Muscle layer of colon (tissue), 2 donors: Measurements from ENCODE around the gene SLC46A2.

ENCODE experiments used
- H3K27ac ChIP-seq: one replicate; pipeline ENCODE4 v1.7.0; 2013; ENCODE audit warnings: low read depth, mild to moderate bottlenecking, low read length, moderate library complexity
- H3K27me3 ChIP-seq, 2 donors: one replicate each; pipeline ENCODE4 v1.7.0; 2013; ENCODE audit warnings: low read length in 2 of 2, mild to moderate bottlenecking in 2 of 2; ENCODE audit not compliant: insufficient read depth in 2 of 2, control insufficient read depth in 1 of 2
- H3K36me3 ChIP-seq: one replicate; pipeline ENCODE4 v1.7.0; 2013; ENCODE audit warnings: mild to moderate bottlenecking, low read length; ENCODE audit not compliant: insufficient read depth
- H3K4me1 ChIP-seq: one replicate; pipeline ENCODE4 v1.7.0; 2013; ENCODE audit warnings: mild to moderate bottlenecking, low read length; ENCODE audit not compliant: insufficient read depth
- H3K4me3 ChIP-seq, 2 donors: one replicate each; pipeline ENCODE4 v1.7.0; 2013; ENCODE audit warnings: low read length in 2 of 2, low read depth in 1 of 2, mild to moderate bottlenecking in 1 of 2, moderate library complexity in 1 of 2
- H3K9ac ChIP-seq: one replicate; pipeline ENCODE4 v1.7.0; 2013; ENCODE audit warnings: low read length
- H3K9me3 ChIP-seq: one replicate; pipeline ENCODE4 v1.7.0; 2013; ENCODE audit warnings: mild to moderate bottlenecking, low read length
- donor health status: abdominal sarcoma.
- donor health status: Adenocarcinoma of cecum.

The SLC46A2 gene

DNA sequence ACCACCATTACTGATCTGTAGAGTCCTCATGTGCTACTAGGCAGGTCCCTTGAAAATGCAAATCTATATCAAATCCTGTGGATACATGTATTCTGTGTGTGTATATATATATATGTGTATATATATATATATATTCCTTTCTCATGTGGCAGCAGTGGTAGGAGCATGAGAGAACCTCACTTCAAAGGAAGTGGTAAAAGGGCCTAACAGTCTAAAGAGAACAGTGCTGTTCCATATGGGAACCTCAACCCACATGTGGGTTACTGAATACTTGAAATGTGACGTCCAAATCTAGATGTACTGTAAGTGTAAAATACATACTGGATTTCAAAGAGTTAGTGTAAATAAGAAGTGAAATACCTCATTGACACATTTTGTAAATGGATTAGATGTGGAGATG, 5.4 kb downstream of the SLC46A2 start:
- Histone ChIP-seq H3K9ac (no peak overlapping the region), H3K36me3 (no peaks in the 10 kb centered on the region), H3K27ac (no peak overlapping the region), H3K27me3 (peaks cover 0 to 7% of the 10 kb centered on the region in 2 donors), H3K9me3 (no peaks in the 10 kb centered on the region), H3K4me1 (no peaks in the 10 kb centered on the region), H3K4me3 (no peak overlapping the region)

DNA sequence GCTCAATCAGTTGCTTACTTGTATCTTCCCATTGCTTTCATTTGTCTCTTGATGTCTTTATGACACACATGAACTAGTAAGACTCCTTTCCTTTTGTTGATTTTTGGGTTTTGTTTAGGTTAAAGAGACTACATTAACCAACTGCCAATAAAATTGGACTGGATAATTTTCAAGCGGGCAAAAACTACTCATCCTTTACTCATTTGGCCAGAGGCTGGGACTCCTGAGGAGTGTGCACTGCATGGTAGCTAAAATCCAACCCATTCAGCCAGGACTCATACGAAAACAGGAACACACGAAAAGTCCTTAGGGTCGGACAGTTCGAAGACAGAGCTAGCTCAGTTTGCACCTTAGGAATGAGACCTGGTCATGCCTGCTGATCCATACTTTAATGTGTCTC, 6.0 kb downstream of the SLC46A2 start:
- H3K36me3 ChIP-seq: no peaks in the 10 kb centered on the region
- no peak overlapping the region for H3K9ac ChIP-seq
- peaks cover 0 to 1% of the 10 kb centered on the region in 2 donors for H3K27me3 ChIP-seq
- no peaks in the 10 kb centered on the region for H3K4me1 ChIP-seq
- no peak overlapping the region for H3K4me3 ChIP-seq
- no peaks in the 10 kb centered on the region for H3K9me3 ChIP-seq
- H3K27ac ChIP-seq: no peak overlapping the region

DNA sequence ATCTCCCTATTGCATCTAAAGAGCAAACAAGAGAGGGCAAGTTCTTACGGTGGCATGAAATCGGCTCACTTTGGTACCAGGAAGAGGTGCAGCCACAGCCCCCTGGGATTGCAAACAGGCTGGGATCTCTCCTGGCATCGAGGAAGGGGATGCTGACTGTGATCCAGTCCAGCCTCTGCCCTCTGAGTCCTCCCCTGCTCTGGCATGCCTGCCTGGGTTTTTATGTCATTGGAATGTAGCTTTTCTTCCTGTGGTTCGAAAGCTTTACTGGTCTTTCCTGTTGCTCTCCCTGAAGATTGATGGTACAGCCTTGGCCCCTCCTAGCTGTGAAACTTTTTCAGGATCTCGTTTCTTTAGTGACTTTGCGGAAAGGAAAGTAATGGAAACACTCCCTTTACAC, 6.6 kb downstream of the SLC46A2 start:
- no peaks in the 10 kb centered on the region for H3K36me3 ChIP-seq
- no peaks in the 10 kb centered on the region for H3K4me1 ChIP-seq
- H3K27me3 ChIP-seq: no peaks in the 10 kb centered on the region
- no peak overlapping the region for H3K27ac ChIP-seq
- no peaks in the 10 kb centered on the region for H3K9me3 ChIP-seq
- H3K4me3 ChIP-seq: no peak overlapping the region
- no peak overlapping the region for H3K9ac ChIP-seq

DNA sequence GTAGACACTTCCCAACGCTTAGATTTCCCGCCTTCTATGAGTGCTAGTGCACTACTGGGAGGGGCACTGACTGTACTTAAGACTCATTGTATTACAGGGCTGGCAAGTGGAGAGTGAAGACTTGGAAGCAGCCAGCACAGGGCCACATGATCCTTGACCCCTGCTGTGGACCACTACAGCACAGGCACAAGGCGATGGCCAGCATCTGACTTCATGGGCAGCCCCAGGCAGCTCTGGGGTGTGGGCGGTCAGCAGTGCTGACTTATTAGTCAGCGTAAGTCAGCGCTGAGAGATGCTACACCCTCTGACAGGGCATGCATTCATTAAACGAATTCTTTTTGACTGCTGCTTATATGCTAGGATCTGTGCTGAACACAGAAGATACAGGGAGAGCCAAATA, 9.3 kb downstream of the SLC46A2 start:
- Histone ChIP-seq H3K27me3 (no peaks in the 10 kb centered on the region), H3K4me3 (no peak overlapping the region), H3K27ac (no peak overlapping the region), H3K9me3 (no peaks in the 10 kb centered on the region), H3K36me3 (no peaks in the 10 kb centered on the region), H3K4me1 (no peaks in the 10 kb centered on the region), H3K9ac (no peak overlapping the region)

DNA sequence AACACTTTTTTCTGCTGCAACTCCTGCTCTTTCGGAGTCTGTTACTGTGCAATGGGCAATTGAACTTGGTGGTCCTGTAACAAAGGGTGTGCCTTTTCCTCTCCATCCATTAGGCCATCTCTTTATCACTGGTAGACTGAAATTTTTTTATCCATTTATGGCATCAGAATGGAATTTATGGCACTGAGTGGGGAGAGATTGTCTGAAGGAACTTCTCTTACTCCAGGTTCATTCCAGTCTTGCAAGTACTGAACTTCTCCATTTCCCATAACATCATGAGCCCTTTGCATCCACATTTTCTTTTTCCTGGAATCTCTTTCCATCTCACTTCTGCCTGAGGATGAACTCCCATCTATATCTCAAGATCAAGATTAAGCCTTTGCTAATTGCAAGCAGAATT, 10.0 kb downstream of the SLC46A2 start:
- Histone ChIP-seq H3K4me1 (no peaks in the 10 kb centered on the region), H3K4me3 (no peak overlapping the region), H3K9me3 (no peaks in the 10 kb centered on the region), H3K27me3 (no peaks in the 10 kb centered on the region), H3K9ac (no peak overlapping the region), H3K27ac (no peak overlapping the region), H3K36me3 (peaks cover 5% of the 10 kb centered on the region)

DNA sequence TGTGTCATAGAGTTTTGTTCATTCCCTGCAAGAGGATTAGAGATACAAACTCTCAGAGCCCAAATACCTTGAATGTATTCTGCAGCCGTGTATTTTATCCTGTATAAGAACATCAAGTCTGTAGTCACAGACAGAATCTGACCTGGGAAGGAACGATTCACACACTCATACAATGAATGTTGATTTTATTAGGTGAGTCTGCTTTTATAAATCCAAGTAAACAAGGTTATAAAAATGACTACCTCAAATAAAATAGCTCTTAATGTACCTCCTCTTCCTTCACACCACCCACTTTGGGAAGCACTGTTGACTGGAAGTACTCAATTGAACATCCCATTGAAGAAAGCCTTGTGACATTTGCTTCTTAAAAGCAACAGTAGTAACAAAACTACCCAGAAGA, 11.9 kb downstream of the SLC46A2 start:
- Histone ChIP-seq H3K27ac (no peak overlapping the region), H3K9ac (no peak overlapping the region), H3K36me3 (peaks cover 8% of the 10 kb centered on the region), H3K4me1 (no peaks in the 10 kb centered on the region), H3K9me3 (no peaks in the 10 kb centered on the region), H3K4me3 (no peak overlapping the region), H3K27me3 (no peaks in the 10 kb centered on the region)

DNA sequence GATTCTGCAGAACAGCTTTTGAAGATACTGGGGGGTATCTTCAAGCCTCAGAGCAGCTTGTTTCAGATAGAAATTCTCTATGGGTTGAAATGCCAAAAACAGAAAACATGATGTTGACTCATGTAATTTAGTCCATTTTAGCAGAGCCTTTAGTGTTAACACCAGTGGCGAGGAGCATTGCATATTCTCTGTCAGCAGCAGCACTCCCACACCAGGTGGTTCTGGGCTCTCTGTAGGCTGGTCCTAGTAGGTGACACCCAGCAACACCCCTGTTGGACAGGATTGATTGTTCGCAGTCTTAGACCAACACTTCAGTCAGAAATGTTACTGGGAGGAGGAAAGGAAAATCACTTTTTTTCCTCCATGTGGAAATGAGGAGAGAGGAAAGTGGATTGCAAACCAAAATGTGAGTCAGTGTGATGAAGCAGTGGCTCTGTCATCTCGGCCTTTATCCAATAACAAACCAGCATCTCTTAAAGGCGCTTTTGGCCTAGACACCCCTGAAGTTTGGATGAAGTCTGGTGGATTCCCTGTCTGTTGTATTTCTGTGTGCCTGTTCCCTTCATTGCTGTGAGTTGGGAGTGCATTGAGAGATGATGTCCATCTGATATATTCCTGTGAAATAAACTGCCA, 16.8 kb downstream of the SLC46A2 start:
- Histone ChIP-seq H3K9me3 (no peaks in the 10 kb centered on the region), H3K36me3 (peaks cover 20% of the 10 kb centered on the region), H3K27ac (no peak overlapping the region), H3K9ac (no peak overlapping the region), H3K4me3 (no peak overlapping the region), H3K4me1 (no peaks in the 10 kb centered on the region), H3K27me3 (no peaks in the 10 kb centered on the region)

DNA sequence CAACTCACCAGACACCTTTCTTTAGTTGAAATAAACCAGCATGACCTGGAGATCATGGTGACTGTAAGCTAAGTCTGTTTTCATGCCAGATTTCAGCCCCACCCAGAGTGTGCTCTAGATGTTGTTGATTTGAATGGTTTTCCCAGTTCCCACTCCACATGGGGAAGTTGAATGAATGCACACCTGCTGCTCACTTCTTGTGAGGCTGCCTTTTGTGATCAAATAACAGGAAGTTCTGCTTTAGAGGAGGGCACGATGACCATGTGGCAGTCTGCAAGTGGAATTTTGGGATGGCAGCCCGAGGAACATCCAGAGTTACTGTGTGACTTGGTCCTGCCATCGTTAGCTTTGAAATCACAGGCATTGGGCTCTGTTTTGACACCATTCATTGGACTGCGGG, 18.7 kb downstream of the SLC46A2 start:
- H3K9ac ChIP-seq: no peak overlapping the region
- H3K27me3 ChIP-seq: no peaks in the 10 kb centered on the region
- H3K27ac ChIP-seq: no peak overlapping the region
- peaks cover 33% of the 10 kb centered on the region for H3K36me3 ChIP-seq
- no peaks in the 10 kb centered on the region for H3K4me1 ChIP-seq
- no peak overlapping the region for H3K4me3 ChIP-seq
- no peaks in the 10 kb centered on the region for H3K9me3 ChIP-seq

DNA sequence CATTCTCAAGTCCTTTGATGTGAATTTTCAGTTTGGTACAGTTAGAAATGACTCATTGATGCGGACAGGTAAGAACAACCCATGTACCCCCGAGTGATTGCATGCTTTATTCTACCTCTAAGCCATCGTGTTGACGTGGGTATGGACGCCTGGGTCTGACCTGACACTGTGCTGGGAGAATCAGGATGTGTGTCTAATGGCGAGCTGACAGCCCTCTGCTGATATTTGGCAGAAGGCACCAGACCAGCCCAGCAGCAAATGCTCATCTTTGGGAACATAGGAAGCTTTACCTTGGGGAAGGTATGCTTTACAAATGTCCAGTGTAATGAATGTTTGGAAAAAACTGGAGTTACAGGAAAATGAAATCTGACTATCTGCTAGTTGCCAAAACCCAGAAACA, 20.1 kb downstream of the SLC46A2 start:
- peaks cover 37% of the 10 kb centered on the region for H3K36me3 ChIP-seq
- no peaks in the 10 kb centered on the region for H3K9me3 ChIP-seq
- no peaks in the 10 kb centered on the region for H3K27me3 ChIP-seq
- no peak overlapping the region for H3K27ac ChIP-seq
- H3K4me3 ChIP-seq: no peak overlapping the region
- no peak overlapping the region for H3K9ac ChIP-seq
- H3K4me1 ChIP-seq: no peaks in the 10 kb centered on the region

DNA sequence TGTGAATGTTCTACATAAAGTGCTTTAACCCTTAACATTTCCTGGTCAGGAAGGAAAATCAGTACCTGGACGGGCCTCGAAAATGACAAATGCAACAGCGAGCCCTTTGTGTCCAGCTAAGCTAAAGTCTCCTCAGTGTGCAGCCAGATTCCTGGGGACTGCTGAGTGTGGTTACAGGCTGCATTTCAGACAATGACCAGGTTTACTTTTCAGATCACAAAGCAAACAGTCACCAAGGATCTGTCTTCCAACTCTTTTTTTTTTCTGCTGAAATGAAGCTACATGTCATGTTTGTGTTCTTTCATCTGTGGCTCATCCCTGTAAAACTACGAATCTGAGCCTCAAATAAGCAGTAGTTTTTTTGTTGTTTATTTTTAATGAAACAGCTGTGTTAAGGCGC, 20.8 kb downstream of the SLC46A2 start:
- no peaks in the 10 kb centered on the region for H3K27me3 ChIP-seq
- H3K4me3 ChIP-seq: no peak overlapping the region
- peaks cover 34% of the 10 kb centered on the region for H3K36me3 ChIP-seq
- no peaks in the 10 kb centered on the region for H3K9me3 ChIP-seq
- H3K27ac ChIP-seq: no peak overlapping the region
- H3K9ac ChIP-seq: no peak overlapping the region
- H3K4me1 ChIP-seq: no peaks in the 10 kb centered on the region

DNA sequence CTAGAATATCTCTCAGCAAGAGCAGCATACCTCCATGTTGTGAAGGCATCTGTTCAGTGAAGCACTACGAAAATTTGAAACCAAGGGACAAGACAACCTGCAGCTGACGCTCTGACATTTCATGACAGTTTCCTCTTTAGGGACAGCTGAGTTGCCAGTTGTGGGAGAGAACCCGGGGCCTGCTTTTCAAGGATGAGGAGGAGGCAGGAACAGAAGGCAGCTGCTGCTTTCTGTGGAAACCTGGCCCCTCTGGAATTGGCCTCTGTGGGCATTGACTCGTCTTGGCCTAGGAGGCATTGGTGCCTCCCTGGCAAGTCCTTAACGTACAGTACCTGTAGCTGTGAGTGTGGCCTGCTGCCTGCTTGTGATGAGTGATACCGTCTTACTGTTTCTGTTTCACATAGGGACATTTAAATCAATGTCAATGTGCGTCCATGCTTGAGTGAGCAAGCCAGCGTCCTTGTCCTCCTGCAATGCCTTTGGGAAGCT, 21.6 kb downstream of the SLC46A2 start:
- H3K27ac ChIP-seq: no peak overlapping the region

DNA sequence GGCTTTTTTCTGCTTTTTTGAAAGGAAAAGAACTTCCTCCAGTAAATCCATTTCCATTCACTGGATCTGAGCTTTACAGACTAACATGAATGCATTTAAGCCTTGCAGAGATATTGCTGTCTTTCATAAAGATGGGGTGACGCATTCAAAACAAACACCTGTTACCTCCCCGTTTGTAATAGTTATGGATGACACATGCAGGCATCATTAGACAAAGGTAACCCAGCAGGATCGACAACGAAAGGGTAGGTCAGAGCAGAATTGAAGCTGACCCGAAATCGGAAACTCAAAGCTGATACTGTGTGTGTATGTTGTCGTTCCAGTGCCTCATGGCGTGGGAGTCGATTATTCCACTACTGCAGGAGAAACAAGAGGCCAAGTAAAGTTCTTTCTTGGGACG, 22.2 kb downstream of the SLC46A2 start:
- H3K9me3 ChIP-seq: no peaks in the 10 kb centered on the region
- H3K4me1 ChIP-seq: no peaks in the 10 kb centered on the region
- no peak overlapping the region for H3K9ac ChIP-seq
- no peaks in the 10 kb centered on the region for H3K27me3 ChIP-seq
- no peak overlapping the region for H3K4me3 ChIP-seq
- H3K36me3 ChIP-seq: peaks cover 34% of the 10 kb centered on the region
- H3K27ac ChIP-seq: no peak overlapping the region

More for the DNA sequence above, 21.6 kb downstream of the SLC46A2 start:
- no peak overlapping the region for H3K4me3 ChIP-seq
- no peaks in the 10 kb centered on the region for H3K9me3 ChIP-seq
- H3K4me1 ChIP-seq: no peaks in the 10 kb centered on the region
- no peaks in the 10 kb centered on the region for H3K27me3 ChIP-seq
- peaks cover 34% of the 10 kb centered on the region for H3K36me3 ChIP-seq
- H3K9ac ChIP-seq: no peak overlapping the region
